Mesenchymal stem cell (in vitro differentiated cells and primary cell): ENCODE data around the gene FEN1.

Experiments used
- DNase-seq: peaks from one replicate; pipeline ENCODE4 v3.0.0-alpha.2; 2013
- H2AFZ ChIP-seq: one replicate; pipeline ENCODE4 v1.6.1; 2013; ENCODE audit warnings: low read depth, mild to moderate bottlenecking, control low read depth, inconsistent platforms, low read length, moderate library complexity
- H2AK5ac ChIP-seq: 2 replicates; pipeline ENCODE4 v1.6.1; 2013; ENCODE audit warnings: low read length, moderate library complexity, mild to moderate bottlenecking, inconsistent platforms; ENCODE audit not compliant: severe bottlenecking
- H2BK120ac ChIP-seq: one replicate; pipeline ENCODE4 v1.6.1; 2013; ENCODE audit warnings: low read depth, mild to moderate bottlenecking, inconsistent platforms, low read length, moderate library complexity
- H2BK12ac ChIP-seq, 2 experiments: one replicate each; pipeline ENCODE4 v1.6.1; 2013; ENCODE audit warnings: inconsistent platforms in 2 of 2, low read length in 2 of 2, mild to moderate bottlenecking in 2 of 2, moderate library complexity in 2 of 2, control low read depth in 1 of 2
- H2BK15ac ChIP-seq: one replicate; pipeline ENCODE4 v1.6.1; 2013; ENCODE audit warnings: mild to moderate bottlenecking, low read depth, inconsistent platforms; ENCODE audit not compliant: poor library complexity, severe bottlenecking
- H2BK5ac ChIP-seq: 2 replicates; pipeline ENCODE4 v1.6.1; 2013; ENCODE audit warnings: low read depth, mild to moderate bottlenecking, low read length, control low read depth, inconsistent platforms; ENCODE audit not compliant: poor library complexity, severe bottlenecking
- H3K14ac ChIP-seq, 2 experiments: one replicate each; pipeline ENCODE4 v1.6.1; 2013; ENCODE audit warnings: inconsistent platforms in 2 of 2, low read length in 2 of 2, control low read depth in 1 of 2, mild to moderate bottlenecking in 1 of 2, moderate library complexity in 1 of 2
- H3K18ac ChIP-seq, 2 experiments: one replicate each; pipeline ENCODE4 v1.6.1; 2013; ENCODE audit warnings: inconsistent platforms in 2 of 2, low read length in 2 of 2, control low read depth in 1 of 2, low read depth in 1 of 2, mild to moderate bottlenecking in 1 of 2
- H3K23ac ChIP-seq, 2 experiments: one replicate each; pipeline ENCODE4 v1.6.1; 2013; ENCODE audit warnings: inconsistent platforms in 2 of 2, low read length in 2 of 2, mild to moderate bottlenecking in 2 of 2, moderate library complexity in 2 of 2, control low read depth in 1 of 2
- H3K27ac ChIP-seq: 2 replicates; pipeline ENCODE4 v1.5.1; 2013; ENCODE audit warnings: mild to moderate bottlenecking, moderate library complexity, low read length, control low read depth, inconsistent platforms; ENCODE audit not compliant: poor library complexity, severe bottlenecking
- H3K27me3 ChIP-seq, 2 experiments: 2 replicates each; pipeline versions ENCODE4 v1.6.1 to v1.7.0; 2013; ENCODE audit warnings: low read length in 2 of 2, mild to moderate bottlenecking in 2 of 2, moderate library complexity in 2 of 2, control low read depth in 1 of 2, inconsistent platforms in 1 of 2; ENCODE audit not compliant: control insufficient read depth in 1 of 2, insufficient read depth in 1 of 2
- H3K36me3 ChIP-seq, 2 experiments: 2 replicates each; pipeline versions ENCODE4 v1.6.1 to v1.7.0; 2013; ENCODE audit warnings: low read length in 2 of 2, control low read depth in 1 of 2, inconsistent platforms in 1 of 2, low read depth in 1 of 2, mild to moderate bottlenecking in 1 of 2; ENCODE audit not compliant: insufficient read depth in 2 of 2, control insufficient read depth in 1 of 2
- H3K4ac ChIP-seq, 2 experiments: one replicate each; pipeline ENCODE4 v1.6.1; 2013; ENCODE audit warnings: inconsistent platforms in 2 of 2, low read length in 2 of 2, mild to moderate bottlenecking in 2 of 2, moderate library complexity in 2 of 2, control low read depth in 1 of 2, low read depth in 1 of 2
- H3K4me1 ChIP-seq: 2 replicates; pipeline ENCODE4 v1.6.1; 2013; ENCODE audit warnings: low read depth, low read length, control low read depth; ENCODE audit not compliant: control insufficient read depth, insufficient read depth
- H3K4me2 ChIP-seq: 2 replicates; pipeline ENCODE4 v1.6.1; 2013; ENCODE audit warnings: low read length, mild to moderate bottlenecking, inconsistent platforms; ENCODE audit not compliant: poor library complexity, severe bottlenecking
- H3K4me3 ChIP-seq, 2 experiments: 2 replicates each; pipeline versions ENCODE4 v1.5.1 to v1.7.0; 2013; ENCODE audit warnings: low read length in 2 of 2, mild to moderate bottlenecking in 2 of 2, control low read depth in 1 of 2, low read depth in 1 of 2; ENCODE audit not compliant: insufficient read depth in 1 of 2
- H3K79me1 ChIP-seq: replicated peaks from 2 replicates; pipeline ENCODE4 v1.6.1; 2013; ENCODE audit warnings: mild to moderate bottlenecking, control low read depth, low read length, inconsistent platforms; ENCODE audit not compliant: poor library complexity, severe bottlenecking
- H3K9ac ChIP-seq: 2 replicates; pipeline ENCODE4 v1.7.0; 2013; ENCODE audit warnings: mild to moderate bottlenecking, low read length, moderate library complexity
- H3K9me3 ChIP-seq: 2 replicates; pipeline ENCODE4 v1.7.0; 2013; ENCODE audit warnings: mild to moderate bottlenecking, low read length; ENCODE audit not compliant: control insufficient read depth
- H4K8ac ChIP-seq: one replicate; pipeline ENCODE4 v1.6.1; 2013; ENCODE audit warnings: inconsistent platforms, mild to moderate bottlenecking, low read length, moderate library complexity
- H4K91ac ChIP-seq: one replicate; pipeline ENCODE4 v1.6.1; 2013; ENCODE audit warnings: mild to moderate bottlenecking, low read length, inconsistent platforms
- WGBS: methylation state at CpG from one replicate; pipeline ENCODE4 v1.1.7; 2013; ENCODE audit warnings: mixed read lengths; 5-methylcytosine and 5-hydroxymethylcytosine counted together

Gene FEN1

GRCh38 chr11:61794579-61794978 lies 1.9 kb downstream of the FEN1 start:
- Histone ChIP-seq H2BK120ac (no peak overlapping the region), H3K4me1 (peaks cover 11% of the 10 kb centered on the region), H3K27ac (no peak overlapping the region), H2BK5ac (no peak overlapping the region), H2AFZ (no peak overlapping the region), H2BK12ac (no peak overlapping the region), H3K9me3 (no peaks in the 10 kb centered on the region), H3K4ac (no peak overlapping the region), H3K9ac (peak overlapping the region; percentile 60), H4K8ac (no peak overlapping the region), H3K4me2 (no peak overlapping the region), H2BK15ac (no peak overlapping the region), H3K14ac (no peak overlapping the region), H3K4me3 (no peak overlapping the region), H3K23ac (no peak overlapping the region), H3K79me1 (peaks cover 12% of the 10 kb centered on the region), H2AK5ac (no peak overlapping the region), H3K18ac (no peak overlapping the region), H3K27me3 (no peaks in the 10 kb centered on the region), H3K36me3 (peaks cover 21 to 34% of the 10 kb centered on the region in 2 experiments), H4K91ac (no peak overlapping the region)
- no peak for DNase-seq
- 95% methylated on average over 2 of the region's 4 CpGs for WGBS

GRCh38 chr11:61795459-61795858 lies 2.7 kb downstream of the FEN1 start:
- H2BK5ac ChIP-seq: no peak overlapping the region
- H3K27ac ChIP-seq: no peak overlapping the region
- H2BK12ac ChIP-seq: no peak overlapping the region
- no peak overlapping the region for H2BK15ac ChIP-seq
- H3K4me1 ChIP-seq: peaks cover 11% of the 10 kb centered on the region
- no peak overlapping the region for H4K8ac ChIP-seq
- WGBS: 94% methylated on average over 12 of the region's 12 CpGs
- no peak overlapping the region for H3K4me2 ChIP-seq
- DNase-seq: no peak
- H3K14ac ChIP-seq: no peak overlapping the region
- H4K91ac ChIP-seq: no peak overlapping the region
- H3K9ac ChIP-seq: peak overlapping the region; percentile 60
- no peaks in the 10 kb centered on the region for H3K9me3 ChIP-seq
- no peak overlapping the region for H3K4ac ChIP-seq
- H3K79me1 ChIP-seq: peaks cover 8% of the 10 kb centered on the region
- no peak overlapping the region for H3K23ac ChIP-seq
- H2BK120ac ChIP-seq: no peak overlapping the region
- no peak overlapping the region for H3K4me3 ChIP-seq
- no peak overlapping the region for H2AK5ac ChIP-seq
- H2AFZ ChIP-seq: no peak overlapping the region
- H3K18ac ChIP-seq: no peak overlapping the region
- H3K27me3 ChIP-seq: no peaks in the 10 kb centered on the region
- H3K36me3 ChIP-seq: peaks cover 12 to 34% of the 10 kb centered on the region in 2 experiments

GRCh38 chr11:61795876-61796526 lies 3.3 kb downstream of the FEN1 start:
- no peak overlapping the region for H3K9ac ChIP-seq
- H3K14ac ChIP-seq: no peak overlapping the region
- H2BK120ac ChIP-seq: no peak overlapping the region
- H2BK15ac ChIP-seq: no peak overlapping the region
- no peak overlapping the region for H2BK5ac ChIP-seq
- no peak overlapping the region for H3K18ac ChIP-seq
- no peak overlapping the region for H2BK12ac ChIP-seq
- no peak overlapping the region for H3K4me3 ChIP-seq
- H3K4me2 ChIP-seq: no peak overlapping the region
- H3K79me1 ChIP-seq: peaks cover 7% of the 10 kb centered on the region
- no peaks in the 10 kb centered on the region for H3K9me3 ChIP-seq
- no peak for DNase-seq
- no peak overlapping the region for H2AK5ac ChIP-seq
- H3K4ac ChIP-seq: no peak overlapping the region
- H3K27me3 ChIP-seq: no peaks in the 10 kb centered on the region
- no peak overlapping the region for H3K27ac ChIP-seq
- no peak overlapping the region for H3K23ac ChIP-seq
- no peak overlapping the region for H4K8ac ChIP-seq
- no peak overlapping the region for H2AFZ ChIP-seq
- H3K4me1 ChIP-seq: peaks cover 11% of the 10 kb centered on the region
- WGBS: 97% methylated on average over 16 of the region's 18 CpGs
- peaks cover 11 to 37% of the 10 kb centered on the region in 2 experiments for H3K36me3 ChIP-seq
- no peak overlapping the region for H4K91ac ChIP-seq

GRCh38 chr11:61797263-61797944 lies 4.7 kb downstream of the FEN1 start:
- H3K27me3 ChIP-seq: no peaks in the 10 kb centered on the region
- H3K23ac ChIP-seq: no peak overlapping the region
- peaks cover 14 to 47% of the 10 kb centered on the region in 2 experiments for H3K36me3 ChIP-seq
- H4K8ac ChIP-seq: no peak overlapping the region
- peak; percentile 90 for DNase-seq
- H3K18ac ChIP-seq: no peak overlapping the region
- H2BK12ac ChIP-seq: no peak overlapping the region
- peaks cover 9% of the 10 kb centered on the region for H3K4me1 ChIP-seq
- no peak overlapping the region for H2BK120ac ChIP-seq
- peak overlapping the region; percentile 65 for H3K9ac ChIP-seq
- no peak overlapping the region for H3K4ac ChIP-seq
- H2AFZ ChIP-seq: no peak overlapping the region
- no peak overlapping the region for H4K91ac ChIP-seq
- WGBS: 91% methylated on average over 2 of the region's 3 CpGs
- no peak overlapping the region for H2AK5ac ChIP-seq
- H3K4me2 ChIP-seq: no peak overlapping the region
- no peak overlapping the region for H2BK5ac ChIP-seq
- H3K4me3 ChIP-seq: no peak overlapping the region
- no peak overlapping the region for H2BK15ac ChIP-seq
- no peak overlapping the region for H3K27ac ChIP-seq
- H3K79me1 ChIP-seq: peaks cover 12% of the 10 kb centered on the region
- no peaks in the 10 kb centered on the region for H3K9me3 ChIP-seq
- H3K14ac ChIP-seq: no peak overlapping the region
